CD8-positive, alpha-beta memory T cell (primary cell): ENCODE results near the gene AGPAT4. TPM values are rescaled to one million over a fixed set of nuclear protein-coding genes. Genes with fewer than 3 reads are reported as not detected.

Source experiments
- CTCF ChIA-PET: fragments of 350-600 bp; sonication (Branson Sonifier 250); formaldehyde crosslinking; loops from one replicate; lab custom pipeline; 2021; ENCODE audit warnings: antibody characterized with exemption; lab: Charles Lee
- POLR2A ChIA-PET: fragments of 350-600 bp; sonication (Branson Sonifier 250); formaldehyde crosslinking; loops from one replicate; lab custom pipeline; 2021; ENCODE audit warnings: antibody characterized with exemption; lab: Charles Lee
- DNase-seq, 5 donors: peaks; one replicate each; pipeline versions ENCODE4 v3.0.0 to v3.0.0-alpha.2; 2020 to 2022; ENCODE audit warnings: mixed read lengths in 1 of 5
- H3K27ac ChIP-seq: one replicate; pipeline ENCODE4 v1.7.0; 2013; ENCODE audit warnings: low read depth, mild to moderate bottlenecking, low read length, moderate library complexity
- H3K27me3 ChIP-seq: 2 replicates; pipeline ENCODE4 v1.7.0; 2013; ENCODE audit warnings: low read length, mild to moderate bottlenecking; ENCODE audit not compliant: insufficient read depth, poor library complexity, severe bottlenecking
- H3K36me3 ChIP-seq: 2 replicates; pipeline ENCODE4 v1.7.0; 2013; ENCODE audit warnings: mild to moderate bottlenecking, low read length, moderate library complexity; ENCODE audit not compliant: insufficient read depth
- H3K4me1 ChIP-seq: 2 replicates; pipeline ENCODE4 v1.7.0; 2013; ENCODE audit warnings: mild to moderate bottlenecking, low read length, moderate library complexity; ENCODE audit not compliant: insufficient read depth
- H3K4me3 ChIP-seq: 2 replicates; pipeline ENCODE4 v1.7.0; 2013; ENCODE audit warnings: mild to moderate bottlenecking, low read length
- H3K9me3 ChIP-seq: 2 replicates; pipeline ENCODE4 v1.7.0; 2013; ENCODE audit warnings: mild to moderate bottlenecking, low read length
- H3K27ac Mint-ChIP-seq, 8 donors: one replicate each; pipeline ENCODE4 v1.8.0; 2020 to 2021; ENCODE audit warnings: mixed read lengths in 8 of 8, mild to moderate bottlenecking in 6 of 8, inconsistent platforms in 3 of 8, moderate library complexity in 3 of 8
- H3K27me3 Mint-ChIP-seq, 2 donors: one replicate each; pipeline ENCODE4 v1.8.0; 2020 to 2021; ENCODE audit warnings: mixed read lengths in 2 of 2, mild to moderate bottlenecking in 1 of 2, moderate library complexity in 1 of 2
- H3K36me3 Mint-ChIP-seq, 3 donors: one replicate each; pipeline ENCODE4 v1.8.0; 2020 to 2021; ENCODE audit warnings: mixed read lengths in 3 of 3, inconsistent platforms in 1 of 3, mild to moderate bottlenecking in 1 of 3
- H3K4me1 Mint-ChIP-seq, 3 donors: one replicate each; pipeline ENCODE4 v1.8.0; 2020 to 2021; ENCODE audit warnings: mixed read lengths in 3 of 3, inconsistent platforms in 1 of 3, mild to moderate bottlenecking in 1 of 3
- H3K4me3 Mint-ChIP-seq, 7 donors: one replicate each; pipeline ENCODE4 v1.8.0; 2020 to 2021; ENCODE audit warnings: mixed read lengths in 7 of 7, mild to moderate bottlenecking in 6 of 7, moderate library complexity in 4 of 7, inconsistent platforms in 2 of 7
- H3K9me3 Mint-ChIP-seq, 5 donors: one replicate each; pipeline ENCODE4 v1.8.0; 2020 to 2022; ENCODE audit warnings: mixed read lengths in 5 of 5, mild to moderate bottlenecking in 3 of 5, moderate library complexity in 2 of 5, inconsistent platforms in 1 of 5
- polyA plus RNA-seq: library from polyadenylated mRNA; unstranded; fragments of 300-500 nt; fragmentation: Illumina TruSeq; gene quantifications from one replicate; pipeline ENCODE4 v1.2.3, GENCODE V29; 2021
- total RNA-seq, 2 experiments: library from RNA; stranded (reverse); gene quantifications; one replicate each; pipeline ENCODE4 v1.2.3, GENCODE V29; 2021

AGPAT4 gene
- total and polyA plus RNA-seq, 3 experiments from 2014 or later, result 2.2 to 5.9 (median 2.8) TPM

GRCh38 chr6:161161889-161162624, 111.8 kb downstream of the AGPAT4 start:
- Mint-ChIP-seq H3K36me3 (peaks cover 17 to 25% (median 20%) of the 10 kb centered on the region in 3 donors), H3K9me3 (peaks cover 0 to 2% (median 0%) of the 10 kb centered on the region in 5 donors), H3K27me3 (peaks cover 0 to 2% of the 10 kb centered on the region in 2 donors), H3K4me1 (no peaks in the 10 kb centered on the region), H3K27ac (peak overlapping the region in 1 of 8 donors; percentile 40), H3K4me3 (no peak overlapping the region)
- CTCF ChIA-PET, result no interaction called here
- no peaks in the 10 kb centered on the region for H3K36me3 ChIP-seq
- no peaks in the 10 kb centered on the region for H3K9me3 ChIP-seq
- H3K27ac ChIP-seq, result no peak overlapping the region
- no peaks in the 10 kb centered on the region for H3K27me3 ChIP-seq
- no peaks in the 10 kb centered on the region for H3K4me1 ChIP-seq
- no peak for DNase-seq
- H3K4me3 ChIP-seq, result no peak overlapping the region
- POLR2A ChIA-PET, result no interaction called here

- Mint-ChIP-seq H3K4me1 (no peaks in the 10 kb centered on the region), H3K36me3 (peaks cover 20 to 29% (median 20%) of the 10 kb centered on the region in 3 donors), H3K4me3 (no peak overlapping the region), H3K27me3 (peaks cover 0 to 2% of the 10 kb centered on the region in 2 donors), H3K27ac (no peak overlapping the region), H3K9me3 (peaks cover 0 to 4% (median 0%) of the 10 kb centered on the region in 5 donors)
- no peaks in the 10 kb centered on the region for H3K9me3 ChIP-seq
- H3K4me1 ChIP-seq, result no peaks in the 10 kb centered on the region
- no peaks in the 10 kb centered on the region for H3K36me3 ChIP-seq
- CTCF ChIA-PET, result no interaction called here
- no peak for DNase-seq
- no peaks in the 10 kb centered on the region for H3K27me3 ChIP-seq
- no peak overlapping the region for H3K4me3 ChIP-seq
- H3K27ac ChIP-seq, result no peak overlapping the region
- POLR2A ChIA-PET, result no interaction called here
Measured at GRCh38 chr6:161161121-161161520, 112.7 kb downstream of the AGPAT4 start.

- H3K9me3 ChIP-seq, result no peaks in the 10 kb centered on the region
- ChIA-PET CTCF (interaction anchor here (0.9 kb wide), 1 partner anchor 216 kb away, joined by 3 read pairs; no protein-coding TSS in a partner anchor), POLR2A (no interaction called here)
- Mint-ChIP-seq H3K27ac (peak overlapping the region in 1 of 8 donors; percentile 64), H3K4me3 (no peak overlapping the region), H3K36me3 (peaks cover 9 to 16% (median 14%) of the 10 kb centered on the region in 3 donors), H3K9me3 (peaks cover 0 to 4% (median 0%) of the 10 kb centered on the region in 5 donors), H3K27me3 (peaks cover 0 to 2% of the 10 kb centered on the region in 2 donors), H3K4me1 (no peaks in the 10 kb centered on the region)
- no peaks in the 10 kb centered on the region for H3K27me3 ChIP-seq
- no peaks in the 10 kb centered on the region for H3K36me3 ChIP-seq
- no peak overlapping the region for H3K4me3 ChIP-seq
- H3K4me1 ChIP-seq, result no peaks in the 10 kb centered on the region
- DNase-seq, result no peak
- H3K27ac ChIP-seq, result no peak overlapping the region
Measured at GRCh38 chr6:161154796-161155335, 119.0 kb downstream of the AGPAT4 start.

GRCh38 chr6:161153725-161154124, 120.1 kb downstream of the AGPAT4 start:
- Mint-ChIP-seq H3K9me3 (peaks cover 0 to 4% (median 0%) of the 10 kb centered on the region in 5 donors), H3K4me3 (no peak overlapping the region), H3K27ac (peak overlapping the region in 1 of 8 donors; percentile 32), H3K4me1 (no peaks in the 10 kb centered on the region), H3K27me3 (peaks cover 0 to 2% of the 10 kb centered on the region in 2 donors), H3K36me3 (peaks cover 9 to 16% (median 14%) of the 10 kb centered on the region in 3 donors)
- DNase-seq, result no peak
- Histone ChIP-seq H3K4me3 (no peak overlapping the region), H3K9me3 (no peaks in the 10 kb centered on the region), H3K4me1 (no peaks in the 10 kb centered on the region), H3K27me3 (no peaks in the 10 kb centered on the region), H3K27ac (no peak overlapping the region), H3K36me3 (no peaks in the 10 kb centered on the region)
- CTCF ChIA-PET, result no interaction called here
- POLR2A ChIA-PET, result no interaction called here

- H3K4me1 ChIP-seq, result no peaks in the 10 kb centered on the region
- H3K4me3 Mint-ChIP-seq, result no peak overlapping the region
- DNase-seq, result no peak
- H3K36me3 ChIP-seq, result no peaks in the 10 kb centered on the region
- H3K27ac ChIP-seq, result no peak overlapping the region
- no peaks in the 10 kb centered on the region for H3K27me3 ChIP-seq
- H3K4me1 Mint-ChIP-seq, result no peaks in the 10 kb centered on the region
- H3K36me3 Mint-ChIP-seq, result peaks cover 9 to 13% (median 12%) of the 10 kb centered on the region in 3 donors
- H3K27me3 Mint-ChIP-seq, result peaks cover 0 to 2% of the 10 kb centered on the region in 2 donors
- H3K27ac Mint-ChIP-seq, result peak overlapping the region in 1 of 8 donors; percentile 32
- ChIA-PET CTCF (no interaction called here), POLR2A (no interaction called here)
- H3K4me3 ChIP-seq, result no peak overlapping the region
- no peaks in the 10 kb centered on the region for H3K9me3 ChIP-seq
- H3K9me3 Mint-ChIP-seq, result peaks cover 0 to 4% (median 0%) of the 10 kb centered on the region in 5 donors
Measured at GRCh38 chr6:161152907-161153662, 120.8 kb downstream of the AGPAT4 start.

- ChIA-PET POLR2A (no interaction called here), CTCF (no interaction called here)
- H3K4me1 Mint-ChIP-seq, result no peaks in the 10 kb centered on the region
- Histone ChIP-seq H3K4me1 (no peaks in the 10 kb centered on the region), H3K27me3 (no peaks in the 10 kb centered on the region), H3K27ac (no peak overlapping the region), H3K4me3 (no peak overlapping the region), H3K36me3 (no peaks in the 10 kb centered on the region), H3K9me3 (no peaks in the 10 kb centered on the region)
- peaks cover 0 to 2% (median 0%) of the 10 kb centered on the region in 5 donors for H3K9me3 Mint-ChIP-seq
- no peak overlapping the region for H3K4me3 Mint-ChIP-seq
- H3K27ac Mint-ChIP-seq, result no peak overlapping the region
- H3K36me3 Mint-ChIP-seq, result peaks cover 7 to 11% (median 7%) of the 10 kb centered on the region in 3 donors
- H3K27me3 Mint-ChIP-seq, result peaks cover 0 to 2% of the 10 kb centered on the region in 2 donors
- DNase-seq, result no peak
Measured at GRCh38 chr6:161152527-161152862, 121.4 kb downstream of the AGPAT4 start.

- peaks cover 2 to 9% (median 7%) of the 10 kb centered on the region in 3 donors for H3K36me3 Mint-ChIP-seq
- no peaks in the 10 kb centered on the region for H3K27me3 ChIP-seq
- no peaks in the 10 kb centered on the region for H3K9me3 ChIP-seq
- POLR2A ChIA-PET, result no interaction called here
- CTCF ChIA-PET, result no interaction called here
- no peak overlapping the region for H3K4me3 ChIP-seq
- H3K4me3 Mint-ChIP-seq, result peak overlapping the region in 1 of 7 donors; percentile 55
- peaks cover 0 to 2% of the 10 kb centered on the region in 2 donors for H3K27me3 Mint-ChIP-seq
- no peaks in the 10 kb centered on the region for H3K4me1 ChIP-seq
- peaks cover 0 to under 1% (median 0%) of the 10 kb centered on the region in 5 donors for H3K9me3 Mint-ChIP-seq
- no peaks in the 10 kb centered on the region for H3K4me1 Mint-ChIP-seq
- DNase-seq, result no peak
- H3K27ac ChIP-seq, result no peak overlapping the region
- peak overlapping the region in 2 of 8 donors; percentile 43 to 92 for H3K27ac Mint-ChIP-seq
- no peaks in the 10 kb centered on the region for H3K36me3 ChIP-seq
Measured at GRCh38 chr6:161151660-161152526, 122.0 kb downstream of the AGPAT4 start.
